Muscle of leg (tissue), 11 donors: Measurements from ENCODE around the gene ANKRD44. TPM values are rescaled to one million over a fixed set of nuclear protein-coding genes. Genes with fewer than 3 reads are reported as not detected.

Experiments used
- DNase-seq: peaks from one replicate; pipeline ENCODE4 v3.0.0; 2013
- H3K27ac ChIP-seq: one replicate; pipeline ENCODE4 v1.5.1; 2013; ENCODE audit warnings: mild to moderate bottlenecking, low read length, control low read depth
- H3K27me3 ChIP-seq: one replicate; pipeline ENCODE4 v1.6.1; 2013; ENCODE audit warnings: low read length; ENCODE audit not compliant: control insufficient read depth, insufficient read depth
- H3K36me3 ChIP-seq: one replicate; pipeline ENCODE4 v1.6.1; 2013; ENCODE audit warnings: low read length; ENCODE audit not compliant: control insufficient read depth, insufficient read depth
- H3K4me1 ChIP-seq: one replicate; pipeline ENCODE4 v1.6.1; 2013; ENCODE audit warnings: low read length; ENCODE audit not compliant: control insufficient read depth, insufficient read depth
- H3K4me3 ChIP-seq: one replicate; pipeline ENCODE4 v1.5.1; 2013; ENCODE audit warnings: low read length, control low read depth
- H3K9me3 ChIP-seq: replicated peaks from 2 replicates; pipeline ENCODE4 v1.6.1; 2013; ENCODE audit warnings: low read depth, low read length; ENCODE audit not compliant: control insufficient read depth
- WGBS: methylation state at CpG from one replicate; pipeline ENCODE4 v1.1.5; 2013; ENCODE audit warnings: missing lambda C conversion rate; ENCODE audit not compliant: insufficient coverage; 5-methylcytosine and 5-hydroxymethylcytosine counted together
- polyA plus RNA-seq, 8 donors: library from polyadenylated mRNA; unstranded; fragments of 120-200 nt; gene quantifications; one replicate each; pipeline versions ENCODE4 v1.2.1 to v1.2.3, GENCODE V29; 2013; ENCODE audit warnings: inconsistent platforms in 1 of 8, low replicate concordance in 1 of 8; ENCODE audit not compliant: insufficient read length in 8 of 8, insufficient read depth in 1 of 8
- total RNA-seq: library from RNA; stranded (reverse); fragments of 120-200 nt; gene quantifications from one replicate; pipeline ENCODE4 v1.2.4, GENCODE V29; 2013

ANKRD44 gene
- total and polyA plus RNA-seq, 9 donors: 10.6 to 26.3 (median 15.6) TPM

- Histone ChIP-seq H3K9me3 (no peaks in the 10 kb centered on the region), H3K36me3 (no peaks in the 10 kb centered on the region), H3K4me1 (peaks cover 16% of the 10 kb centered on the region), H3K27ac (no peak overlapping the region), H3K27me3 (no peaks in the 10 kb centered on the region), H3K4me3 (no peak overlapping the region)
- WGBS: 41% methylated on average over 2 of the region's 5 CpGs
- no peak for DNase-seq
These were observed 105.9 kb downstream of the ANKRD44 start for GRCh38 chr2:197204519-197205250.

DNA sequence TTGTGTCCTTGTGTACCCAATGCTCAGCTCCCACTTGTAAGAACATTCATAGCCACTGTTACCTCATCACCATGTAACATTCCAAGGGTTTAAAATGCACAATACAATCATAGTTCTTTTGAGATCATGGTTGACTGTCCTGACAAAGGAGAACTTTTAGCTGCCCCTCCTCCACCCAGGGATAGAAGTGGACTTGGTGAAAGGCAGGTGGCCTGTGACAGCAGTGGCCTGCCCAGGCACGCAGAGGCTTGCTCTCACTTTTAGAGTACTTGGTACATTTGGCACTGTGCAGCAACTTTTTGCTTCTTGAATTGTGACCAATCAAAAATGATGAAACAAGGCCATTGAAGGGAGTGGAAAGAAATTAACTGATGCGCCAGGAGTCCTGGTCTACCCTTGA lies 108.7 kb downstream of the ANKRD44 start:
- H3K27me3 ChIP-seq: no peaks in the 10 kb centered on the region
- no peak for DNase-seq
- peaks cover 15% of the 10 kb centered on the region for H3K4me1 ChIP-seq
- WGBS: 100% methylated on average over 2 of the region's 2 CpGs
- H3K9me3 ChIP-seq: no peaks in the 10 kb centered on the region
- no peak overlapping the region for H3K4me3 ChIP-seq
- no peak overlapping the region for H3K27ac ChIP-seq
- H3K36me3 ChIP-seq: no peaks in the 10 kb centered on the region

DNA sequence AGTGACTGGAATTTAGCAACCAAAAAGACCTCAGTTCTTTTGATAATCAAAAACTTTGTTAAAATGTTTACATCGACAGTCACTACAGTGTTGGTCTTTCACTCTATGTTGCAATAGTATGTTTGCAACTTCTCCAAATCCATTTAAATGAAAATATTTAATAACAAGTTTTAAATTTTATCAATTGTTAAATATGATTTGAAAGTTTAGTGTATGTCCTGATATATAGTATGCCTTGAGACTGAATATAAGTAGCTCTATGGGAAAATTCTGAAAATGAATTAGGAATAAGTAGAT lies 109.9 kb downstream of the ANKRD44 start:
- WGBS: no CpG with 5 or more reads among the region's 1 CpG
- DNase-seq: no peak
- Histone ChIP-seq H3K4me1 (peaks cover 19% of the 10 kb centered on the region), H3K27me3 (no peaks in the 10 kb centered on the region), H3K36me3 (no peaks in the 10 kb centered on the region), H3K4me3 (no peak overlapping the region), H3K9me3 (no peaks in the 10 kb centered on the region), H3K27ac (no peak overlapping the region)

DNA sequence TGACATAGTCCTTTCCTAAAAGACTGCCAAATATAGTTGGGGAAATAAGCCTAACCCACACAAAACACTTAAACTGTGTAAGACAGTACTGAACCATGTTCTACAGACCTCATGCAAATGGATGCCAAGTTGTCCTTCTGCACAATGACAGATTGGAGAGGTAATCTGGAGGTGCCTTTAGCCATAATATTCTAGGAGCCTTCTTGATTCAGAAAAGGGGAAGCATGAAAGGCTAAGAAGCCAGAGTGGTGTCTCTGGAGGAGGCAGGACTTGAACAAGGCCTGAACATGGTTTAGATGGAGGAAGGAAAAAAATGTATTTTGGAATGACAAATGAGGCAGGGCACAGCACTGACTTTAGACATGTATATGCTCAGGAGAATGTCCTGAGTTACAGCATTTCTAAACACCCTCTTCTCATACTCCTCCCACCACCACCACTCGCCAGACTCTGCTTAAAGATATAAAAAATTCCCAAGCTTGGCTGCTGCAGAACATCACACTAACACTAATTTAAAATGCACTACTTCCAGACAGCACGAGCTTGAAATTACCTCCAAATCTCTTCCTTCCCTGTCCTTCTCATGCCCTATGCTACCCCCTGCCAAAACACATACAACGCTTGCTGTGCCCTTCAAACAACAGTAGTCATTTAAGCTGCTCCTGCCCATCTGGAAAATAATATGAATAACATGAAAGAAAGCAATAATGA lies 110.4 kb downstream of the ANKRD44 start:
- WGBS: 0% methylated on average over 2 of the region's 3 CpGs
- peak; percentile 67 for DNase-seq
- H3K4me3 ChIP-seq: no peak overlapping the region
- H3K27me3 ChIP-seq: no peaks in the 10 kb centered on the region
- H3K4me1 ChIP-seq: peaks cover 24% of the 10 kb centered on the region
- no peak overlapping the region for H3K27ac ChIP-seq
- H3K36me3 ChIP-seq: no peaks in the 10 kb centered on the region
- H3K9me3 ChIP-seq: no peaks in the 10 kb centered on the region

DNA sequence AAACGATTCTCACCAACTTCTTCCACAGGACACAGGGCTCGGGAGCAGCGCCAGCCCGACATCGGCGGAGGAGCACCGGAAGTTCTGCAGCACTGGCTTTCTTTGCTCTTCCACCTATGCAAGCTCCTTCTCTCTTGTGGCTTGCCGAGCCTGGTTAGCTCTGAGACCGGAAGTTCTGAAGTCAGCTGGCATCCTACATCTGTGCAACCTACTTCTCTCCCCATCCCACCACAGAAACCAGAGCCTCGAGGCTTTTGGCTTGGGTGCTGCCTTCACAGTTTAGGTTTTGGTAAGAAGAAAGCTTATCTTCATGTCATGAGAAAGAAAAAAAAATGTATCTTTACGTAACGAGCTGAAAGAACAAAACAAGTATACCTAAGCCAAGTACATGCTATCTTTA lies 111.7 kb downstream of the ANKRD44 start:
- peak; percentile 47 for DNase-seq
- WGBS: 80% methylated on average over 7 of the region's 12 CpGs
- peaks cover 20% of the 10 kb centered on the region for H3K4me1 ChIP-seq
- no peak overlapping the region for H3K4me3 ChIP-seq
- H3K9me3 ChIP-seq: no peaks in the 10 kb centered on the region
- H3K27ac ChIP-seq: no peak overlapping the region
- no peaks in the 10 kb centered on the region for H3K27me3 ChIP-seq
- H3K36me3 ChIP-seq: no peaks in the 10 kb centered on the region

- Histone ChIP-seq H3K36me3 (no peaks in the 10 kb centered on the region), H3K9me3 (no peaks in the 10 kb centered on the region), H3K27me3 (no peaks in the 10 kb centered on the region), H3K27ac (no peak overlapping the region), H3K4me1 (peaks cover 20% of the 10 kb centered on the region), H3K4me3 (no peak overlapping the region)
- no peak for DNase-seq
- 70% methylated on average over 2 of the region's 4 CpGs for WGBS
These were observed 112.7 kb downstream of the ANKRD44 start for GRCh38 chr2:197197895-197198311.

DNA sequence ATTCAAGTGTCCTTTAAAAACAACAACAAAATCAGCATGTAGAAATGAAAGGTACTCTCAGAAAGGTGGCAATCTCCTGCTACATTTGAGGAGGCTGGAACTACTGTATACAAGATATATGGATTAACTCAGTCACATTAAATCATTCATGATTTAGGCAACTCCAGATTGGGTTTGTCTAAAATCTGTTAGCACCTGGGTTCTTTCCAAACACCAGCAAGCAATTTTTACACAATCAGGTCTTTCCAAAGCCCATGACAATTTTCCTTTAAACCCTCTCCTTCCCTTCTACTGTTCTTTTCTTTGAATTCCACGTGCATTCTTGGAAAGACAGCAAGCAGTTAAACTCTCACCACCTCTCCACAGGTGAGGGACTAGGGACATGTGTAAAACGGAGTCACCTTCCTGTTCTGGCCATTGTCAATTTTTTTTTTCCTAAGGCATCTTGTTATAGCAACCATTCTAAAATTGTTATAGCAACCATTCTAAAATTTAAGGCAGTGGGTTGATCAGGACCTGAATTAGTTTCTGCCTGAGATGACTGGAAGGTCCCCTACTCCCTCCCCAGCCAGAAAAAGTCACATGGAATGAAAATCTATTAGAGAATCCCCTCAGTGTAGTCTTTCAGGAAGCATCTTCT lies 113.9 kb downstream of the ANKRD44 start:
- WGBS: 0% methylated on average over 1 of the region's 2 CpGs
- Histone ChIP-seq H3K9me3 (no peaks in the 10 kb centered on the region), H3K27me3 (no peaks in the 10 kb centered on the region), H3K4me3 (no peak overlapping the region), H3K36me3 (no peaks in the 10 kb centered on the region), H3K27ac (no peak overlapping the region), H3K4me1 (peaks cover 20% of the 10 kb centered on the region)
- DNase-seq: no peak

- Histone ChIP-seq H3K4me3 (no peak overlapping the region), H3K4me1 (peaks cover 21% of the 10 kb centered on the region), H3K36me3 (no peaks in the 10 kb centered on the region), H3K27ac (peak overlapping the region; percentile 75), H3K9me3 (no peaks in the 10 kb centered on the region), H3K27me3 (no peaks in the 10 kb centered on the region)
- WGBS: 0% methylated on average over 3 of the region's 3 CpGs
- peak; percentile 86 for DNase-seq
These were observed 115.1 kb downstream of the ANKRD44 start for GRCh38 chr2:197195518-197195917.

- no peaks in the 10 kb centered on the region for H3K36me3 ChIP-seq
- H3K4me3 ChIP-seq: no peak overlapping the region
- H3K27me3 ChIP-seq: no peaks in the 10 kb centered on the region
- H3K4me1 ChIP-seq: peaks cover 13% of the 10 kb centered on the region
- DNase-seq: no peak
- 100% methylated on average over 1 of the region's 2 CpGs for WGBS
- no peaks in the 10 kb centered on the region for H3K9me3 ChIP-seq
- no peak overlapping the region for H3K27ac ChIP-seq
These were observed 118.6 kb downstream of the ANKRD44 start for GRCh38 chr2:197191940-197192322.

DNA sequence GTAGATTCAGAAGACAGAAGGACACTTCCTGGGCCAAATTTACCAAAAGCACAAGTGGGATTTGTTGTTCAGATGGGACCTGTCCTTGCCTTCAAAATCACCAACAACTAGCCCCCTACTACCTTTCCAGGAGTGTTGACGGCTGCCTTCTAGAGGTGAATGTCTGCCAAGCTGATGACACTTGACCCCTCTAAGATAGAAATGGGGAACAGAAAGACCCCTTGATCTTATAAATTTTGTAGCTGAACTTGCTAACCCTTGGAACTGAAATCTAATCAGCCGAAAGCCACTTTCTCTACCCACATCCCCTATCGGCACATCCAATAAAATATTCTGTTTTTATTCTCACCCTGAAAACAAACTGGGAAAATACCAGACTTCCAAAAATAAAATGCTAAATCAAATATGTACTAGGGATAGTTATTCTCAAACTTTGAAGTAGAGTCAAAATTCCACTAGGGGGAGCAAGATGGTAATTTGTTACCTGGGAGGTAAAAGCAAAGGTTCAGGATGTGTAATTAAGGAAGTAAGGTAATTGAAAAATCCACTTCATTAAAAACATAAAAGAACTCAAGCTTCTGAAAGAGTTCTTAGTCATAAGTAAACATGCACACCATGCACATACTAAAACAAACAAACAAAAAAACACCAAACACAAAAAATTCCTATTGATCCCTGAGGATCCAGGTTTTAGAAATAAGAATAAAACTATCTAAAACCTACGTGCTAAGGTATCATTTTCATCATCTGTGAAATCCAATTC lies 119.2 kb downstream of the ANKRD44 start:
- Histone ChIP-seq H3K36me3 (no peaks in the 10 kb centered on the region), H3K27ac (no peak overlapping the region), H3K4me3 (no peak overlapping the region), H3K27me3 (no peaks in the 10 kb centered on the region), H3K4me1 (peaks cover 10% of the 10 kb centered on the region), H3K9me3 (no peaks in the 10 kb centered on the region)
- peak; percentile 58 for DNase-seq
- no CpG with 5 or more reads among the region's 4 CpGs for WGBS
